Measurements from ENCODE around the gene GSG1L. TPM values are rescaled to one million over a fixed set of nuclear protein-coding genes. Genes with fewer than 3 reads are reported as not detected.
"Not testable (repeated sequence)": the region's sequence is repeated elsewhere in the genome, so short reads cannot be mapped to it uniquely, and the experiment has no call there.

GSG1L gene
- total RNA-seq, 1 donor from 2014 or later, result 1.4 TPM

GRCh38 chr16:27945233-27945973 is 118.1 kb downstream of the GSG1L start:
- peak; percentile 74 for DNase-seq

GRCh38 chr16:27943766-27944165 is 119.7 kb downstream of the GSG1L start:
- no peak for DNase-seq

GRCh38 chr16:27942071-27942470 is 121.4 kb downstream of the GSG1L start:
- DNase-seq, result not testable (repeated sequence)

- no peak for DNase-seq
Measured at GRCh38 chr16:27935076-27935475, 128.4 kb downstream of the GSG1L start.

GRCh38 chr16:27932542-27933135 is 130.9 kb downstream of the GSG1L start:
- no peak for DNase-seq

GRCh38 chr16:27929818-27930217 is 133.7 kb downstream of the GSG1L start:
- DNase-seq, result no peak

- DNase-seq, result no peak
Measured at GRCh38 chr16:27928542-27928941, 135.0 kb downstream of the GSG1L start.

GRCh38 chr16:27927266-27927901 is 136.1 kb downstream of the GSG1L start:
- DNase-seq, result no peak

- peak; percentile 11 for DNase-seq
Measured at GRCh38 chr16:27925612-27926011, 137.9 kb downstream of the GSG1L start.

- DNase-seq, result no peak
Measured at GRCh38 chr16:27924411-27925118, 138.9 kb downstream of the GSG1L start.

- no peak for DNase-seq
Measured at GRCh38 chr16:27923751-27924150, 139.8 kb downstream of the GSG1L start.

GRCh38 chr16:27922433-27922832 is 141.1 kb downstream of the GSG1L start:
- DNase-seq, result peak; percentile 11

- DNase-seq, result no peak
Measured at GRCh38 chr16:27921134-27921533, 142.4 kb downstream of the GSG1L start.

GRCh38 chr16:27920391-27920891 is 143.1 kb downstream of the GSG1L start:
- DNase-seq, result peak; percentile 3

- no peak for DNase-seq
Measured at GRCh38 chr16:27918755-27919154, 144.8 kb downstream of the GSG1L start.

- no peak for DNase-seq
Measured at GRCh38 chr16:27917949-27918348, 145.6 kb downstream of the GSG1L start.

- no peak for DNase-seq
Measured at GRCh38 chr16:27911486-27911885, 152.0 kb downstream of the GSG1L start.

- no peak for DNase-seq
Measured at GRCh38 chr16:27907457-27907972, 156.0 kb downstream of the GSG1L start.

GRCh38 chr16:27906883-27907282 is 156.6 kb downstream of the GSG1L start:
- DNase-seq, result no peak

- DNase-seq, result no peak
Measured at GRCh38 chr16:27903046-27903655, 160.4 kb downstream of the GSG1L start.

- DNase-seq, result no peak
Measured at GRCh38 chr16:27902551-27902950, 161.0 kb downstream of the GSG1L start.

- no peak for DNase-seq
Measured at GRCh38 chr16:27901956-27902355, 161.6 kb downstream of the GSG1L start.
